GM21737 (cell line): ENCODE data around the gene MDM4.

Experiments used
- ATAC-seq: cut with Tn5 transposase; IDR thresholded peaks from one replicate; pipeline ENCODE4 v1.9.1; 2021; ENCODE audit warnings: mild to moderate bottlenecking, moderate library complexity; ENCODE audit not compliant: unreplicated experiment

Gene MDM4

GRCh38 chr1:204575221-204576190 is 59.3 kb downstream of the MDM4 start:
- ATAC-seq: no peak

- no peak for ATAC-seq
Measured at GRCh38 chr1:204576422-204576821, 60.2 kb downstream of the MDM4 start.

- no peak for ATAC-seq
Measured at GRCh38 chr1:204577794-204578478, 61.7 kb downstream of the MDM4 start.

- peak; percentile 78 for ATAC-seq
Measured at GRCh38 chr1:204578867-204579664, 62.9 kb downstream of the MDM4 start.

- ATAC-seq: no peak
Measured at GRCh38 chr1:204579681-204580080, 63.5 kb downstream of the MDM4 start.

GRCh38 chr1:204580862-204581261 is 64.7 kb downstream of the MDM4 start:
- no peak for ATAC-seq

GRCh38 chr1:204581759-204582158 is 65.6 kb downstream of the MDM4 start:
- no peak for ATAC-seq

GRCh38 chr1:204583909-204584632 is 67.9 kb downstream of the MDM4 start:
- ATAC-seq: no peak

GRCh38 chr1:204584699-204585372 is 68.6 kb downstream of the MDM4 start:
- ATAC-seq: no peak

- ATAC-seq: no peak
Measured at GRCh38 chr1:204587621-204588020, 71.4 kb downstream of the MDM4 start.

- no peak for ATAC-seq
Measured at GRCh38 chr1:204588826-204589225, 72.6 kb downstream of the MDM4 start.

- ATAC-seq: no peak
Measured at GRCh38 chr1:204589409-204590038, 73.3 kb downstream of the MDM4 start.

GRCh38 chr1:204591473-204592090 is 75.4 kb downstream of the MDM4 start:
- ATAC-seq: no peak

- no peak for ATAC-seq
Measured at GRCh38 chr1:204592246-204592948, 76.2 kb downstream of the MDM4 start.

- ATAC-seq: no peak
Measured at GRCh38 chr1:204598319-204598969, 82.2 kb downstream of the MDM4 start.

- ATAC-seq: no peak
Measured at GRCh38 chr1:204599098-204599497, 82.9 kb downstream of the MDM4 start.

- ATAC-seq: no peak
Measured at GRCh38 chr1:204599596-204599995, 83.4 kb downstream of the MDM4 start.

- no peak for ATAC-seq
Measured at GRCh38 chr1:204600203-204600602, 84.0 kb downstream of the MDM4 start.
